ENCODE measurements around the gene MRPL34.

Gene MRPL34

DNA sequence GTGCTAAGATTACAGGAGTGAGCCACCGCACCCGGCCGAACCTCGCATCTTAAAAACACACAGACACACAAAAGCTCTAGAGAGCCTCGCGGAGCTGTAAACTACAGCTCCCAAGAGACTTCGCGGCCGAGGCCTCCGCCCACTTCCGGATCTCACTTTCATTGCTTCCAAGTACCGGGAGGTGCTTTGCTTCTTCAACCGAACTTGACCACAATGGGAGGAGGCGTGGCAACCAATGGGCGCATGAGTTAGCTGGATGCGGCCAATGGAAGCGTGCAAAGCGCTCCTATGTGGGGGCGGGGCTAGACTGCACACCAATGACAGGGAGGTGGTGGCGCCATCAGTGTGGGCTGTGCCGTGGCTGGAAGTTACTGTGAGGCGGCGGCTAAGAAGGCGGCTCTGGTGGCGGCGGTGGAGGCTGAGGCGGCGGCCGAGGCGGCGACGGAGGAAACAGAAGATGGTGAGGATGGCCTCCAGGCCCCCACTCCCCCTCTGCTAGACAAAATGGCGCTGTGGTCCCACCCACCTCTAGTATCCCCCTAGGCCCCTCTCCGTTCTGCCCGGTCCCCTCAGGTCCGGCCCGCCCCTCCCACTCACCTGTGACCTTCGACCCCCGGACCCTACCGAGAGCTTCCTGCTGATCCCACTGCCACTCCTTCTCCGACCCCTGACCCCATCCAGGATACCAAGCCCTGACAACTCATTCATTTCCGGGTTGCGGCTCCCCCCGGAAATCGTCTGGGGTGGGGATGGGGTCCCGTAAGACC lies 3.7 kb downstream of the MRPL34 start, which contains the start of gene DDA1:
Gene DDA1 (plus strand): TSS at position 366 of the 767 bp plus-strand sequence. CDS start 92 bp downstream, at position 458.
- peak; percentile 92 to 99 for DNase-seq (ENCODE audit: low read depth in 1 of 2, low spot score in 1 of 2)

DNA sequence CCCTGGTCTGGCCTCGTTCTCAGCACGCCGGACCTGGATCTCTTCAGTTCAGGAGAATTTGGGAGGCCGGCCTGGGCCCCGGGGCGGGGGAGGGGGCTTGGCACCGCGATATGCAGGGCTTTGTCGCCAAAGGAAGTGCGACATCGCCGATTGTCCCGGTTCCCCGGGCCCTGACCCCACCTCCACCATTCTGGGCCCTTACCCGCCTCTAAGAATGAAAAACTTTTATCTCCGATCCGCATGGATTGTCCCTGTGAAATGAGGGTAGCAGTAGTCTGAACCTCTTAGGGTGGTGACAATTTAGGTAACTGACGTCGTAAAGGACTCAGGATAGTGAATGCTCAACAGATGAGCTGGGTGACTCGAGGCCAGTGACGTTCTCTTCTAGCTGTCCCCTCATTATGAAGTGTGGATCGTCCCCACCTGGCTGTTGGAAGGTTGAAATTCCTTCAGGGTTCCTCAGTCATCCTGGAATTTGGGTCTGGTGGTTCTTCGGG lies 4.3 kb downstream of the MRPL34 start:
- DNase-seq (ENCODE audit: low read depth in 1 of 2, low spot score in 1 of 2) = no peak

DNA sequence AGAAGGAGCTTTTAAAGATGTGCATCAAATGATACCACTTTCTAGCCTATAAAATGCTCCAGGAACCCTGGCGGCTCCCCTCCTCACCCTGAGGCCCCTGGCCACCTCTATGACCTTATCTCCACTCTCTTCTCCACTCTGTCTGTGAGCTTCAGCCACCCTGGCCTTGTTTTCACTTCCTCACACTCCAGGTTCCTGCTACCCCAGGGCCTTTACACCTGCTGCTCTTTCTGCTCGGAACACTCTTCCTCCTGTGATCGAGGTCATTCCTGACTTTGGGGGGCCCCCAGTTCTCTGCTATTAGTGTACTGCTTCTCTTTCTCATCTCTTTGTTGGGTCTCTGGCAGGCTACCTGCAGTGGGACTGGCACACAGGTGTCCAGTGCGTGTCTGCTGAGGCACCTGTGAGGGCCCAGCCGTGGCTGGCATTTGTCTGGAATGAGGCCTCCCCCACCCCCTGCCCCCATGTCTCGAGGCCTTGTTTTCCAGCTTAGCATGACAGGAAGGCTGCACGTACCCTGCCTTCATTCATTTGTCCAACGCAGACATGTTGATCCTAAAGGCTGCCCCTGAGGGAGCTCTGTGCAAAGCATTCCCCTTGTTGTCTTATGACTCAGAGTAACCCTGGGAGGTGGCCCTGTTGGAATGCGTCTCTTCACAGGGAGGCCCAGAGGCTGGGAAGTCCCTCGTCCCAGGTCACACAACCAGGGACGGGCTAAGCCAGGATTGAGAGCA lies 6.0 kb downstream of the MRPL34 start:
- no peak for DNase-seq (ENCODE audit: low read depth in 1 of 2, low spot score in 1 of 2)

DNA sequence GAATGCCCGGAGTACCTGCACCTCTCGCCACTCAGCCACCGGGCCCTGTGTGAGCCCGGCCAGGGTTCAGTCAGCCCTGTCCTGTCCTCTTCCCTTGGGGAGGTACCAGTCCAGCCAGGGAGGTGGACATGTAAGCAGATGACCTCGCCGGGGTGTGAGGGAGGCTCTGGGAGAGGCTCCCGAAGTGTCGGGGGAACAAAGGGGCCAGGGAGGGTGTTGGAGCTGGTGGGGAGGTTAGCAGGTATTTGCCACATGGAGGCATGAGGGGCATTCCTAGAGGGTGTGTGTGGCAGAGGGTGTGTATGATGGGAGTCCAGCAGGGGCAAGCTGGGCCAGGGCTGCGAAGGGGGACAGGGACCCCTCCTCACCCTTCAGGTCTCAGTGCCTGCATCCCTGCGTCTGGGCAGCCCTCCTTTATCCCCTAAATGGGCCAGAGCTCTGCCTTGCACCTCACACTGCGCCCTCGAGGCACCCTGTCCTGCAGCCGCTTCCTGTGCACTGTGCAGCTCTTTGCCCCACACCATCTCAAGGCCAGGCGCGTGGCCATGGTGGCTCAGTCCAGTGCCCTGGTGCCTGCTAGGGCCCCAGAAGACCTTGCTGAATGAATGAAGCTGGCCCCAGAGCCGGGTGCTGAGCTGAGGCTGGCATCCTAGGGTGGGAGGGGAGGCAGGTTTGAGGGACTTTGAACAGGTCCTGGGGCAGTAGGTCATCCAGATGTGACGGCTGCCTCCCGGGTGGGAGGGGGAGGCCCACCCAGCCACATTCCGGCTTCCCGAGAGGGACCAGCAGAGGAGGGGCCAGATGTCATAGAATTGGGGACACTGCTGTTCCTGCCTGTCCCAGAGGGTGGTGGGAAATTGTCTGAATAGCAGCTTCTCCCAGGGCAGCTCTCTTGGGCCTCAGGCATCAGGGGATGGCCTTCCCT lies 6.8 kb downstream of the MRPL34 start:
- DNase-seq (ENCODE audit: low read depth in 1 of 2, low spot score in 1 of 2) = no peak

DNA sequence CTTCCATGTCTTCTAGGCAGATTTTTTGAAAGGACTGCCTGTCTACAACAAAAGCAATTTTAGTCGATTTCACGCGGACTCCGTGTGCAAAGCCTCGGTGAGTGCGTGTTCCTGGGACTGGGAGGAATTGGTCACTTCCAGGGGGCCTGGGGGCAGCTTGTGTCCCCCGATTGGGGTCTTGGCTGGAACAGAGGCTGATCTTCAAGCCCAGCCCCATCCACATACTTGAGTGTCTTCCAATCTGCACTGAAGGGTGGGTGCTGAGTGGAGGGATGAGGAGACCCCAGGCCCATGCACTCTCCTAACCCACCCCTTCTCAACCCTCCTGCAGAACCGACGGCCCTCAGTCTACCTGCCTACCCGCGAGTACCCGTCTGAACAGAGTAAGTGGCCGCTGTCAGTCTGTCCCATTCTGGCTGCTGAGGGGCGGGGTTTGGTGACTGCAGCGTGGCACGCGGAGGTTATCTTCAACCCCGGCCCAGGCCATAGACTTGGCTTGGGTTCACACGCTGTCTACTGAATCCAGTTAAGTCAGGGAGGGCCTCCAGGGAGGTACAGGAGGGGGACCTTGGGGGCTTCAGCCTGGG lies 8.4 kb downstream of the MRPL34 start:
- DNase-seq (ENCODE audit: low read depth in 1 of 2, low spot score in 1 of 2) = no peak

DNA sequence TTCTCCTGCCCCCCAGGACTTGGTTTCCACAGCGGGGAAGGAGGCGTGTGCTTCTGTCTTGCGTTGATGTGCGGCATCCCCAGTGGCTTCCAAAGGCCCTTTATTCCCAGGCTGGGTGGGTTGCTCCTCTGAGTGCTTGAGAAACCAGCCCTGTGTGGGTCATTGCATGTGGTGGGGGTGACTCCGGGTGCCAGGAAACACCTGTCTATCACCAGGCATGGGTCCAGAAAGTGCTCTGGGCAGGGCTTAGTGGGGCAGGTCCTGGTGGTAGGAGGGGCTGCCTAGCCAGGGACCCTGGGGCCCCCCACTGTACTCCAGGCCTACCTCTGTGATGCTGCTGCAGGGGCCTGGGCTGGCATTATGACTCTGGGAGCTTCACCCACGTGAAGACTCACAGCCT lies 13.3 kb downstream of the MRPL34 start:
- no peak for DNase-seq (ENCODE audit: low read depth in 1 of 2, low spot score in 1 of 2)

DNA sequence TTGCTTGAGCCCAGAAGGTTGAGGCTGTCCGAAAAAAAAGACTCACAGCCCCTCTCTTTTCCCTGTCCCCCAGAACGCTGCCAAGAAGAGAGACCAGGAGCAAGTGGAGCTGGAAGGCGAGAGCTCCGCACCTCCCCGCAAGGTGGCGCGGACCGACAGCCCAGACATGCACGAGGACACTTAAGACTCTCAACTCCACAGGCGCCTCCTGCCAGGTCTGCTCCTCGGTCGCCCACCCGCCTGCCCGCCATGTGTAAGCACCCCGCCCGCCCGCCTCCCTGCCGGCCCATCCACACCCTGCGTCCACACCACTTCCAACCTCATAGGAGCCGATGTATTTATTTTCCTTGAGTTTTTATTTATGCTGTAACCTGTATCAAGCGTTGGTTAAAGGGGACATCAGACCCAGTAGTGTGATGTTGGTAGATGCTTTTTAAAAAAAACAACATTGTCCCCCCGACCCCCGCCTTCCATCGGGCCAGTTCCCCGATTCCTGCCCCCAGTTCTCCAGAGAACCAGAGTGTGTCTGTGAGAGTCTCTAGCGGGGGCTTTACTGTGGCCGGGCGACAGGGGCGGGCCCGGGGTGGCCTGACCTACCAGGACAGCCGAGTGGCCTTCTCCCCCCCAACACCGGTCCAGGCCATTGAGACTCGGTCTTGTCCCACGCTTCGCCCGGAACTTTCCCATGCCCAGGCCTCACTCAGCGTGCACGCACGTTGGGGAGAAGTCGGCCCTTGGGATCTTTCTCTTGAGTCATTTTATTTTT lies 14.0 kb downstream of the MRPL34 start:
- DNase-seq (ENCODE audit: low read depth in 1 of 2, low spot score in 1 of 2) = no peak

DNA sequence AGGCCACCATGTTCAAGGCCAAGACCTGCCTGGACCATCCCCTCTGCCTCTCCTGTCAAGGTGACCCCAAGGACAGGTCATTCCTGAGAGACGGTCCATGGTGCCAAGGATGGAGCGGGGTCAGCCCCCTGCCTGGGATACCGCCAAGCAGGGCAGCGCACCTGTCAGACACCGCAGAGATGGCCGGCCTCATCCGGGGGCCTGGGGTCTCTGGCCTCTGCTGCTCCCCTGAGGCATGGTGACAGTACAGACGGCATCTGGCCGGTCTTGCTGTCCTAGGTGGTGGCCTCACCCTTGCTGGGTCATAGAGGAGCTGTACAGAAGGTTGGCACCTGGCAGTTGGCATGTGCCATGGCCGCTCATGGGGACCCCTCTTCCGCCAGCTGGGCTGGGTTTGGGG lies 14.8 kb downstream of the MRPL34 start:
- no peak for DNase-seq (ENCODE audit: low read depth in 1 of 2, low spot score in 1 of 2)

DNA sequence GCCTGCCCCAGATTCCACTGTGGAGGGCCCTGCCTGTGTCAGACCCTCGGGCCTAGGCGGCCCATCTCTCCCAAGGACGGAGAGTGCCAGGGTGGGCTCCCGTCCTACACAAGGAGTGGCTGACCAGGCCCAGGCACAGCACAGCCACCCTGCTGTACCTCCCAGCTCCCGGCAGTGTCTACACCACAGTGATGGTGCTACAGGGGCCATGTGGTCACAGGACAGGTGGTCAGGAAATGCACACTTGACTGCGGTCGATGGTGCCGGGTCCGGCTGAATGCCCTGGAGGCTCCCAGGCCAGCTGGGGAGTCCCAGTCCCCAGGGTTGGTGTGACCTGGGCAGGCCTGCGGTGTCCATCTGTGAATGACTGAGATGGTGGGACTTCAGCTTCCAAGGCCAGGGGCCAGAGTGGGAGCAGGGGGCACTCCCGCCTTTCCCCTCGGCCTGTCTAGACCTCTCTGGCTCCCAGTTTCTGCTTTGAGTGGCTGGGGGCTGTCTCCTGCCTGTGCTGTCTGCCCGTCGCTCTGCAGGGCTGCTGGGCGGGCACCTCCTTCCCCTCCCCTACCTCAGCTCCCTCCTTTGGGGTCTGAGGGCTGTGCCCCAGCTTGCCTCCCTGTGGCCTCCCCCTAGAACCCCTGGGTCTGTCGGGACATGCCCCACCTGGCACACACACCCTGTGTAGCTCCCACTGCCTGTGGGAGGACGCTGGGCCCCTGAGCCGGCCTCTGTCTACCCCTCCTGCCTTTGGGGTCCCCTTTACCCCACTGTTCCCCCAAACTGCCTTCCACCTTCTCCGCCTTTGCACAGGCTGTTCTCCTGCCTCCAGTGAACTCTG lies 16.2 kb downstream of the MRPL34 start:
- no peak for DNase-seq (ENCODE audit: low read depth in 1 of 2, low spot score in 1 of 2)

DNA sequence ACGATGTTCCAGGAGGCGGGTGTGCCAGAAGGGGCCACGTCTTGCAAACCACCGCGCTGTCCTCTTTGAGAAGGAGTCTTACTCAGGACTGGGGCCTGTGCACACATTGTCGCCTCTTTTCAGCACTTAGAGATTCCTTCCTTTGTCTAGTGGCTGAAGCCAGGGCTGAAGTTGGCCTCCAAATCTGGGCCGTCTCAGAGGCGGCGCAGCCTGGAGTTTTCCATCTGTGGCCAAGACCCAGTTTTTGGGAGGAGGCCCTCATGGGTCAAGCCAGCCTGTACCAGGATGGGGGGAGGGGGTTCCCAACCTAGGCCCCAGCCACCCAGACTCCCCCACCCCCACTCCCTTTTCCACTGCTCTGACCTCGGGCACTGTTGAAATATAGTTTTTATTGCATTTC lies 17.2 kb downstream of the MRPL34 start:
- DNase-seq (ENCODE audit: low read depth in 1 of 2, low spot score in 1 of 2) = no peak

DNA sequence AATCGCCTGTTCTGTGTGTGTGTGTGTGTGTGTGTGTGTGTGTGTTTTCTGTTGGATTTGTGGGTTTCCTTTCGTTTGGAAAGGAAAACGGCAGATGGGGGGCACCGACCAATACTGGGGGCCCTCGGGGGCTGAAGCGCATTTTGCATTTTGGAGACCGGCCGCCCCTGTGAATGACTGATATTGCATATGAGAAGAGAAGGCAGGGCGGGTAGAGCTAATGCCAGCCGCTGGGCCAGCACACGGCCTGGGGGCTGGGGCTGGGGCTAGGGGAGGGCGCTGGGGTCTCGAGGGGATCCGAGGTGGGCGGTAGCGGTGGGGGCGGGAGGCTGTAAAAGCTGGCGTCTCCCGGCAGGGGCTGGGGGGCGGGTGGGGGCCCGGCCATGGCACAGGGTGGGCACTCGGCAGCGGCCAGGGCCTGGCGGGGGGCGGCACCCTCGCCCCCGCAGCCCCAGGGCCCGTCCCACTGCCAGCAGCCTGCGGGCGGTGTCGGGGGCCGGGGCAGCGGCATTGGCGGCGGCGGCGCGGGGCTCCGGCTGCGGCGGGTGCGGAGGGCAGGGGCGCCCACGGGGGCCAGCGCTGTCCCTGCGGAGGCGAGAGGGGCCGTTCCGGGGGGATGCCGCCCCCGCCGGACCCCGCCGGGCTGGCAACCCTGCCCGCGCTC lies 17.8 kb downstream of the MRPL34 start:
- DNase-seq (ENCODE audit: low read depth in 1 of 2, low spot score in 1 of 2) = no peak

DNA sequence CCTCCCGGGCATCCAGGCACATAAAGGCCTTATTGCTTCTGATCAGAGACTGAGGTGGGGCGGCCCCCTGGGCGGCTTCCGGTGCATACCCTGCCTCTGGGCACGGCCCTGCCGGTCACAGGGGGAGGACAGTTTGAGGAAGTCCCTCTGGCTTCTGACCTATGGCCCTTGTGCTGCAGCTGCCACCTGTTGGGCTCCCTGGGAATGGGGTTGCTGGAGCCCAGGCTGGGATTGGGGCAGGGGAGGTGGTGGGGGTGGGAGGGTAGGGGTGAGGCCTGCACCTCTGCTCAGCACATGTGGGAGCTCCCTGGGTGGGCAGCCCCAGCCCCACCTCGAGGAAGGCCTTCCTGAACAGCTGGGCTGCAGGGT lies 18.3 kb downstream of the MRPL34 start:
- DNase-seq (ENCODE audit: low read depth in 1 of 2, low spot score in 1 of 2) = no peak

DNA sequence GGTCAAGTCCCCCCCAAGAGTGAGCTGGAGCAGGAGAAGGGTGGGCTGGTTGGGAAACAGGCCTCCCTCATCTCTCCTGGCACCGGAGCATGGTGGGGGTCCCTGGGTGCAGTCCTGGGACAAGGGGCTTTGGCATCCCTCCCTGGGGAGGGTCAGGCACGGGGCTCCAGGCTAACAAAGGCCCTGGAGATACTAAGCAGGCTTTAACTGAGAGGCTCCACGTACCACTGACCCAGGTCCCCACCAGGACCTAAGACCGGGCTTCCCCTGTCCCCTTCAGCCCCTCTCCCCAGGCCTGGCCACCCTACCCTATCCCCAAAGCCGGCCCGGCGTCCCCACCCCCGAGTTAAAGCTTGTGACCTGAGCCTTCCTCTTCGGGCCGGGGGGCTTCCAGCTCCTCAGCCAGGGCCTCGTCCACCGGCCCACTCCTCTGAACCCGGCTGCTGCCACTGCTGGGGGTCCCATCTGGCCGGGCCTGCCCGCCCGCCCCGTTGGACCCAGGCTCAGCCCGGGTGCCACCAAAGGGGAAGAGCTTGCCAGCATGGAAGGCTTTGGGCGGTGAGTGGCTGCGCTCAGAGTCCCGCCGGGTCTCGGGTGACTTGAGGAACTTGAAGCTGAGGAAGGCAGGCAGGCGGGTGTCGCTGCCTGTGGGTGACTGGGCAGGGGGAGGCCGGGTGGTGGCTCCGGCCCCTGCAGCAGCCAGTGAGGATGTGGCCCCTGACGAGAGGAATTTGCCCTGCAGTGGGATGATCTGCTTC lies 18.9 kb downstream of the MRPL34 start:
- DNase-seq (ENCODE audit: low read depth in 1 of 2, low spot score in 1 of 2) = no peak

DNA sequence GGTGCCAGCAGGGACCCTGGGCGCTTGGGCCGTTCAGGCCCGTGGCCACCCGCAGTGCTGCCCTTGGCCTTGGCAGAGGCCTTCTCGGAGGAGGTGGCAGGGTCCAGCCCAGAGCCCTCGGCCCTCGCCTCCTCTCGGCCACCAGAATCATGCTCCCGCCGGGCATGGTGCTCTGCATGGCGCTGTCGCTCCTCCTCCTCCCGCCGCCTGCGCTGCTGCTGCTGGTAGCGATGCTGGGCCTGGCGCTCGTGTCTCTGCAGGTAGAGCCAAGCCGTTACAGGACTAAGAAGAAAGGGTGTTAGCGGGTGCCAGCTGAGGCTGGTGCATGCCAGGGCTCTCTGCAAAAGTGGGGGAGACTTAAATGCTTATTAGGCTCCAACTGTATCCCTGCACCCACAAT lies 19.5 kb downstream of the MRPL34 start:
- DNase-seq (ENCODE audit: low read depth in 1 of 2, low spot score in 1 of 2) = no peak

DNA sequence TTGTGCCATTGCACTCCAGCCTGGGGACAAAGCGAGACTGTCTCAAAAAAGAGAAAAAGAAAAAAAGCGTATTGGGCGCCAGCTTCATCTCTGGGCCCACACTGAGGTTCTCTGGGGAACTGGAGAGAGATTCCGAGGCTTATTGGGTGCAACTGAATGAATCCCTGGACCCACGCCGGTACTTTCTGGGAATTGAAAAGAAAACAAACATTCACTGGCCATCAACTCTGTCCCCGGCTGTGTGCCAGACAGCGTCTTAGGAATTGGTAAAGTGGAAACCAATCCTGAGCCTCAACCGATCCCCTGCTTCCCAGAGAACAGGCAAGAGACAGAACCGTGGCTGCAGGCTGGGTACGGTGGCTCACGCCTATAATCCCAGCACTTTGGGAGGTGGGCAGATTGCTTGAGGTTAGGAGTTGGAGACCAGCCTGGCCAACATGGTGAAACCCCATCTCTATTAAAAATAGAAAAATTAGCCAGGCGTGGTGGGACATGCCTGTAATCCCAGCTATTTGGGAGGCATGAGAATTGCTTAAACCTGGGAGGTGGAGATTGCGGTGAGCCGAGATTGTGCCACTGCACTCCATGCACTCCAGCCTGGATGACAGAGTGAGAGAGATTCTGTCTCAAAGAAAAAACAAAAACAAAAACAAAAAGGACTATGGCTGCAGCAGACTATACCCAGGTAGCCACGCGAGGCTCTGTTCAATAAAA lies 20.4 kb downstream of the MRPL34 start:
- DNase-seq (ENCODE audit: low read depth in 1 of 2, low spot score in 1 of 2) = no peak

DNA sequence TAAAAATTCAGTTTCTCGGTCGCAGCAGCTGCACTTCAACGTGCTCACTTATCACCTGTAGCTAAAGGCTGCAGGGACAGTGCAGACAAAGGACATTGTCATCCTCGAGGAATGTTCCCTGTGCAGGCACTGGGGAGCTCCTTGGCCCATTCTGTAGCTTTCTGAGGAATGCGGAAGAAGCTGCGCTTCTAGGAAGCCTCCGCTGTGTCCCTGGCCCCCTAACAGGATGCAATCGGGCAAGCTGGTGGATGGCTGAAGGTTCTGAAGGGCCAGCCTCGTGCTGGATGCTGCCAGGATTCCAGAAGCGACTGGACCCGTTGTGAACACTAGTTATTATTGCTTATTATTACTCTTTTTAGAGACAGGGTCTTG lies 20.9 kb downstream of the MRPL34 start:
- no peak for DNase-seq (ENCODE audit: low read depth in 1 of 2, low spot score in 1 of 2)

DNA sequence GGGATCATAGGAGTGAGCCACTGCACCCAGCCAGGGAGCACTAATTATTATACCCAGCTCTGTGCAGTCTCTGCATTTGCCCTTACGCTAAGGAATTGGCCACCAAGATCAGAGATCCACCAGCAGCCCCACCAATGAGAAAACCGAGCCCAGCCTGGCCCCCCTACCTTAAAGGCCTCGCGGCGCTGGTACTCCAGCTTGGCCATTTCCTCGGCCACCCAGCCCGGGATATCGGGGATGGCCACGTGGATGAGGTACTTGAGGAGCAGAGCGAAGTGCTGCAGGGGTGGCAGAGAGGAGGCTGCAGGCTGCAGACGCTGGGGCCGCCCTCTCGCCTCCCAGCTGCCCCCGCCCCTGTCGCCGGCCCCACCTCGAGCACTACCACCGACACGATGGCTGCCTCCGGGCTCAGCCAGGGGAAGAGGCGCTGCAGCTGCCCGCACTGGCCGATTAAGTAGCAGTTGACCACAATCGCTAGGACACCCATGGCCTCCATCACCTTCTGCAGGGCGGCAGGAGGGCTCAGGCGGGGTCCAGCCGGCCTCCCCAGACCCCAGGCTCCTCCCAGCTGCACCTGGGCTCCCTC lies 21.5 kb downstream of the MRPL34 start:
- no peak for DNase-seq (ENCODE audit: low read depth in 1 of 2, low spot score in 1 of 2)

Data from activated CD4-positive, alpha-beta T cell treated with anti-CD3 and anti-CD28 coated beads, Interleukin-2, amount 50 U/mL, for 24 hours (primary cell).